HG02642 (cell line): ENCODE measurements around the gene TNFRSF12A.

Experiments
- ATAC-seq: cut with Tn5 transposase; IDR thresholded peaks from one replicate; pipeline ENCODE4 v1.9.1; 2021; ENCODE audit warnings: mild to moderate bottlenecking; ENCODE audit not compliant: unreplicated experiment, poor library complexity

TNFRSF12A gene

GRCh38 chr16:2985893-2986355 lies 34.2 kb upstream of the TNFRSF12A start:
- ATAC-seq = no peak

GRCh38 chr16:2986623-2987188 lies 33.5 kb upstream of the TNFRSF12A start:
- no peak for ATAC-seq

- no peak for ATAC-seq
These were observed 32.9 kb upstream of the TNFRSF12A start for GRCh38 chr16:2987286-2987685.

GRCh38 chr16:2987833-2988232 lies 32.3 kb upstream of the TNFRSF12A start:
- no peak for ATAC-seq

- no peak for ATAC-seq
These were observed 31.5 kb upstream of the TNFRSF12A start for GRCh38 chr16:2988590-2989099.

- ATAC-seq = no peak
These were observed 29.3 kb upstream of the TNFRSF12A start for GRCh38 chr16:2990891-2991290.

GRCh38 chr16:2991566-2992261 lies 28.5 kb upstream of the TNFRSF12A start:
- ATAC-seq = no peak

GRCh38 chr16:2992383-2993081 lies 27.6 kb upstream of the TNFRSF12A start:
- no peak for ATAC-seq

- no peak for ATAC-seq
These were observed 23.9 kb upstream of the TNFRSF12A start for GRCh38 chr16:2996298-2996697.

GRCh38 chr16:2999929-3000328 lies 20.2 kb upstream of the TNFRSF12A start:
- no peak for ATAC-seq

- no peak for ATAC-seq
These were observed 19.6 kb upstream of the TNFRSF12A start for GRCh38 chr16:3000540-3000939.

- no peak for ATAC-seq
These were observed 18.9 kb upstream of the TNFRSF12A start for GRCh38 chr16:3001316-3001715.

- ATAC-seq = peak; percentile 96
These were observed 16.4 kb upstream of the TNFRSF12A start for GRCh38 chr16:3003582-3004270.

GRCh38 chr16:3004319-3004718 lies 15.8 kb upstream of the TNFRSF12A start:
- ATAC-seq = peak; percentile 16

GRCh38 chr16:3004781-3005284 lies 15.3 kb upstream of the TNFRSF12A start:
- ATAC-seq = no peak

- no peak for ATAC-seq
These were observed 12.9 kb upstream of the TNFRSF12A start for GRCh38 chr16:3007059-3007956.

- no peak for ATAC-seq
These were observed 12.0 kb upstream of the TNFRSF12A start for GRCh38 chr16:3007957-3008689.

GRCh38 chr16:3008690-3009037 lies 11.5 kb upstream of the TNFRSF12A start:
- no peak for ATAC-seq
